ENCODE measurements around the gene ATP5MK.
"Not testable (repeated sequence)": the region's sequence is repeated elsewhere in the genome, so short reads cannot be mapped to it uniquely, and the experiment has no call there.

The ATP5MK gene

DNA sequence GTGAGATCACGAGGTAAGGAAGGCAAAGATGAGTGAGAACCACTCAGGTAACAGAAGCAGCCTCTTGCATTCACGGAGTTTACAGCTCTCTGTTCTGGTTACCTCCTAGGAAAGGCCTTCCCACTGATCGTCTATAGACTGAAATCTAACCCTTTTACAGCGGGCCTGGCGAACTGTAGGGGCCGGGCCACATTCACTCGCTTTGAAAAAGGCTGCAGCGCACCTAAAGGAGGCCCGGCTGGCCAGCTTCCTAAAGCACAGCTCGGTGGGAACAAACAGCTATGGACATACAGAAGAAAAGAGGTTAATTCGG is 565 bp downstream of the ATP5MK start:
- DNase-seq, result no peak

DNA sequence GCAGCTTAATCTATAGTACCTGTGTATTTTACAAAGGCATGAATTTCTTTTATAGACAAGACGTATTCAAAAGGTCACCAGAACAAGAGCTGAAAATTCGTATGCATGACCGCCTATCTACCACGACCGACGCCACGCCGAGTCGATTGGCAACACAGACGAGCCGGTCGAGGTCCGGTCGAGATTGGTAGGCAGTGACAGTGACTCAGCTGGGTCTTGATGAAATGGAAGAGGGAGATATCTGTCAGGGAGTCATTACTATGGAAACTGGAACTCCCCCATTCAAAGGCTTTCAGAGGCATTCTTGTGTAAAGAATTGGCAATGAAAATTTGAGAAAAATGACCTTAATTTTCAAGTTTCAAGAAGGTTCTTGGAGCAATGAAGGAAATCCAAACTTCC is 2.1 kb downstream of the ATP5MK start:
- DNase-seq, result no peak

DNA sequence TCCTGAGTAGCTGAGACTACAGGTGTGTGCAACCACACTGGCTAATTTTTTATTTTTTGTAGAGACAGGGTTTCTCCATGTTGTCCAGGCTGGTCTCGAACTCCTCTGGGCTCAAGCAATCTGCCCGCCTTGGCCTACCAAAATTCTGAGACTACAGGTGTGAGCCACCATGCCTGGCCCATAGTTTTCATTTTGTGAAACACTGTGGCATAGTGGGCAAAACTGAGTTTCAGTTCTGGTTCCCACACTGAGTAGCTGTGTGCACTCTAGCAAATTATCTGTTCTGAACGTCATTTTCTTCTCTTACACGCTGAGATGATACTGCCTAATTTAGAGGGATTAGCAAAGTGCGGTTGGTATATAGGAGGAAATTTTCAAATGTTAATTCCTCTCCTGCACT is 13.5 kb downstream of the ATP5MK start:
- no peak for DNase-seq

DNA sequence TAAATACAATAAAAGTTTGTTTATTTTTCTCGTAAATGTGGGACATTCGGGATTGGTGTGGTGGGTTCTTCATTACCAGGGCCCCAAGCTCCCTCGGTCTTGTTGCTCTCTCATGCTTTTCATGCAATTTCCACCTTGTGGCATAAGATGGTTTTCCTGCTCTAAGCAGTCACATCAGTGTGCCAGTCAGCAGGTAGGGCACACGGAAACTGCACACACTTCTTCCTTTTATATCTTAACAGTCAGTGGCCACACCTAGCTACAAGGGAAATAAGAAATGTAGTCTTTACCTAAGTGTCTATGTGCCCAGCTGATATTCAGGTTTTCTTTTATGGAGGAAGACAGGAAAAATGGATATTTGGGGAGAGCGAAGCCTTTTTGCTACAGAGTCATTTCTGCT is 22.0 kb downstream of the ATP5MK start:
- no peak for DNase-seq

DNA sequence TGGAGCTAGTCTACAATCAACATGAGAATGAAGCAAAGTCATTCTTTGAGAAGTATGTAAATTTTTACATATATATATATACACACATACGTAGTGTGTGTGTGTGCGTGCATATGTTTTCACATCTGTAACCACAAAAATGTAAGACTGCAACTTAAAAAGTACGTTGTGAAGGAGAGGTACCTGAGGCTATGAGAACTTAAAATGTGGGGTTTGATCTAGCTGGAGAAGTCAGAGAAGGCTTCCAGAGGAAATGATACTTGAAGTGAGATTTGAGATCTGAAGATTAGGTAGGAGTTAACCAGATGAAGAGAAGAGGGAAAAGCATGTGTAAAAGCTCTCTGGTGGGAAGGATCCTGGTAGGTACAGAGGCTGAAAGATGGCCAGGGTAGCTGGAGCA is 22.7 kb downstream of the ATP5MK start:
- DNase-seq, result no peak

DNA sequence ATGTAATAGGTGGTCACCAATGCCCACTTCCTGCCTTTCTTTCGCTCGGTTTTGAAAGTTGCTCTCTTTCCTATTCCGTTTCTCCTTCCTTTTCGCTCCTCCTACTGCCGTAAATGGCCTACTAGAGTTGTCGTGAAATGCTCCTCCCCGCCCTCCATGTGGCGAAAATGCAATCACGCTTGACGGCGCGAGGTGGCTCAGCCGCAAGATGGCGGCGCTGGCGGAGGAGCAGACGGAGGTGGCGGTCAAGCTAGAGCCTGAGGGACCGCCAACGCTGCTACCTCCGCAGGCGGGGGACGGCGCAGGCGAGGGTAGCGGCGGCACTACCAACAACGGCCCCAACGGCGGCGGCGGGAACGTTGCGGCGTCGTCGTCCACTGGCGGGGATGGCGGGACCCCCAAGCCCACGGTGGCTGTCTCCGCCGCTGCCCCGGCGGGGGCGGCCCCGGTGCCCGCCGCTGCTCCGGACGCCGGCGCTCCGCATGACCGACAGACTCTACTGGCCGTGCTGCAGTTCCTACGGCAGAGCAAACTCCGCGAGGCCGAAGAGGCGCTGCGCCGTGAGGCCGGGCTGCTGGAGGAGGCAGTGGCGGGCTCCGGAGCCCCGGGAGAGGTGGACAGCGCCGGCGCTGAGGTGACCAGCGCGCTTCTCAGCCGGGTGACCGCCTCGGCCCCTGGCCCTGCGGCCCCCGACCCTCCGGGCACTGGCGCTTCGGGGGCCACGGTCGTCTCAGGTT is 28.3 kb downstream of the ATP5MK start, which contains the start of gene TAF5:
TAF5 (plus strand) TSS at position 195 of the 737 bp plus-strand sequence; CDS start at position 209, 14 bp downstream.
- DNase-seq, result peak; percentile 88 to 92

DNA sequence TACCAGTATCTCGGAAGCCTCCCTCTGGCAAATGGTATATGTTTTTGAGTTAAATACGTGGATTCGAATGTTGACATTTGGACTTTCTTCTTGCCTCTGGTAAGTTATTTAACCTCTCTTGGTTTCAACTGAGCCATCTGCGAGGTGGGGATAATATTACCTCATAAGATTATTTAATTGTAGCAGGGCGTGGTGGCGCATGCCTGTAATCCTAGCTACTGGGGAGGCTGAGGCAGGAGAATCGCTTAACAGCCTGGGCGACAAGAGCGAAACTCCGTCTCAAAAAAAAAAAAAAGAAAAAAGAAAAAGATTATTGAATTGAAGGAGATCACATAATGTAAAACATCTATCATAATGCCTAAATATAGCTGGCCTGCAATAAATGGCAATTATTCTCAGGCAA is 28.9 kb downstream of the ATP5MK start:
- peak in 1 of 2 experiments; percentile 33 for DNase-seq

DNA sequence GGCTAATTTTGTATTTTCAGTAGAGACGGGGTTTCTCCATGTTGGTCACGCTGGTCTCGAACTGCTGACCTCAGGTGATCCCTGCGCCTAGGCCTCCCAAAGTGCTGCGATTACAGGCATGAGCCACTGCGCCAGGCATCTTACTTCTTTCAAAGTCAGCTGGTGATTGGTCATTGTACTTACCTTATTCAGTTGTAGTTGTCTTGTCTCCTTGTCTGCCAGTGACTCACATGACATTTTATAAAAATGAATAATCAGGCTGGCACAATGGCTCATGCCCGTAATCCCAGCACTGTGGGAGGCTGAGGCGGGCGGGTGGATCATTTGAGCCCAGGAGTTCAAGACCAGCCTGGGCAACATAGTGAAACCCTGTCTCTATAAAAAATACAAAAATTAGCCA is 35.5 kb downstream of the ATP5MK start:
- not testable (repeated sequence) for DNase-seq

DNA sequence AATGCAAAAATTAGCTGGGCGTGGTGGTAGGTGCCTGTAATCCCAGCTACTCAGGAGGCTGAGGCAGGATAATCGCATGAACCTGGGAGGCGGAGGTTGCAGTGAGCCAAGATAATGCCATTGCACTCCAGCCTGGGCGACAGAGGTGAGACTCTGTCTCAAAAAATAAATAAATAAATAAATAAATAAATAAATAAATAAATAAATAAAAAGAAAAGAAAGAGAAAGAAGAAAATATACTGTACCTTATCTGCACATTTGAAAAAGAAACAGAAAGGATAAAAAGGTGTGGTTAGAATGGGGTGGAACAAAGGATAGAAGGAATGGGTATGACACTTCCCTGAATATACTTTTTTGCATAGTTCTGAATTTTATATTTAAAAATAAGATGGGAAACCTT is 36.8 kb downstream of the ATP5MK start:
- DNase-seq, result not testable (repeated sequence)

DNA sequence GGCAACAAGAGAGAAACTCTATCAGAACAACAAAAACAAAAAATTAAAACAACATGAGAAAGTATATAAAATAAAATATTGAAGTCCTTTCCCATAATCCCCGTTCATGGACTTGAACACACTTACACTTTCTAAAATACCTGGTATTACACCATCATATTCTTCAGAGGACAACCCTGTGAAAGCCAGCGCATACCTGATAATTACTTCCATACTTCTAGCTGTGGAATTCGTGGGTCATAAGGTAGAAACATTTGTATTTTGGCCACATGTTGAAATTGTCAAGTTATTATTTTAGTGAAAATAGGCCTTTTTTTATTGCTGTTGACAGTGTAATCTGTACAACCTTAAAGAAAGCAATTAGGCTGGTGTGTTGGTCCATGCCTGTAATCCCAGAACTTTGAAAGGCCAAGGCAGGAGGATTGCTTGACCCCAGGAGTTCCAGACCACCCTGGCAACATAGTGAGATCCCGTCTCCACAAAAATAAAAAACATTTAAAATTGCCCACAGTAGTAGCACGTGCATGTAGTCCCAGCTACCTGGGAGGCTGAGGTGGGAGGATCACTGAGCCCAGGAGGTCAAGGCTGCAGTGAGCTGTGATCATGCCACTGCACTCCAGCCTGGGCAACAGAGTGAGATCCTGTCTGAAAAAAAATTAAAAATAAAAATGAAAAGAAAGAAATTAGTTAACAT is 40.2 kb downstream of the ATP5MK start:
- DNase-seq, result no peak

DNA sequence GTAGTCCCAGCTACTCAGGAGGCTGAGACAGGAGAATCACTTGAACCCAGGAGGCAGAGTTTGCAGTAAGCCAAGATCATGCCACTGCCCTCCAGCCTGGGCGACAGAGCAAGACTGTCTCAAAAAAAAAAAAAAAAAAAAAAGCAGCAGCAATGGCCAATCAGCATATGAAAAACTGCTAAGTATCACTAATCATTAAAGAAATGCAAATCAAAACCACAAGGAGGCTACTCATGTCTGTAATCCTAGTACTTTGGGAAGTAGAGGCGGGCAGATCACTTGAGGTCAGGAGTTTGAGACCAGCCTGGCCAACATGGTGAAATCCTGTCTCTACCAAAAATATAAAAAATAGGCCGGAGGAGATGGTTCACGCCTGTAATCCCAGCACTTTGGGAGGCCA is 41.7 kb downstream of the ATP5MK start:
- not testable (repeated sequence) for DNase-seq

DNA sequence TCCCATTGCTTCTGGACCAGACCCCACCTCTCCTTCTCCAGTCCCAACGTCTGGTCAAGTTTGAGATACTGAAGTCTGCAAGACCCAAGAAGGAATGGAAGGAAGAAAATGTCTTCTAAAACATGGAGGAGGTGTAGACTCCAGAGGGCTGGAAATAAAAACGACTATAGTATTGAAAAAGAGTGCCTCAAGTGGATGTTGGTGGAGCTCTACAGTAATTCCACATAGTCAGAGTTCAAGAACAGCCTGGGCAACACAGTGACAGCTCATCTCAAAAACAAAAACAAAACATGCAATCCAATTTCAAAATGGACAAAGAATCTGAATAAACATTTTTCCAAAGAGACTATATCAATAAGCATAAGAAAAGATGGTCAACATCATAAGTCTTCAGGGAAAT is 43.0 kb downstream of the ATP5MK start:
- no peak for DNase-seq

DNA sequence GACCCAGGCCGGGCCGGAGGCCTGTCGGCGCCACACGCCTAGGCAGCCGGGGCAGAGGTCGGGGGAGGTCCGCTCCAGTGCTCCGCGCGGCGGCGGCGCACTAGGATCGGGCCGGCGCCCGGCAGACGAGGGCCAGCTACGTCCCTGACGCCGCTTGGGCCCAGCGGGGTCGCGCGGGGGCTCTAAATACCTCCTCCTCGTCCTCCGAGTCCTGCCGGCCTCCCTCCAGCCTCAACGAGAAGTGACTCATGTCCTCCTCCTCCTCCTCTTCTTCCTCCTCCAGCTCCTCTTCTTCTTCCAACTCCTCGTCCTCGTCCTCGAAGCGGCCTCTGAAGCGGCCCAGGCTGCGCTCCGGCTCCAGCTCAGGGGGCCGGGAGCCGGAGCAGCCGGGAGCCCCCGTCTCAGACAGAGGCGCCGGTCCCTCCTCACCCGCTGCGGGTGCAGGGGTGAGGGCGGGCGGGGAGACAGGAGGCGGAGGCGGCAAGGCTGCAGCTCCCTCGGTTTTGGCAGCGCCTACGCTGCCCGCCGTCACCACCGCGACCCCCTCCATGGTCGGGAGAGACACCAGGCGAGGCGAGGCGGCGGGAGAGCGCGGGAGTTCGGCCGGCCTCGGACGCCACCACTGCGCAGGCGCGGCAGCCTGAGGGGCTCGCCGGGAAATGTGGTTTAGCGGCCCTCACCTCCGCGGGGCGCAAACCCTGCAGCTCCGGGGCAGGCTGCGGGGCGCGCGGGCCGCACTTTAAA is 45.6 kb downstream of the ATP5MK start, which contains the start of gene PCGF6:
PCGF6 (minus strand) TSS at position 624 of the 744 bp plus-strand sequence; CDS start at position 550, 74 bp downstream.
- peak; percentile 43 to 86 for DNase-seq

DNA sequence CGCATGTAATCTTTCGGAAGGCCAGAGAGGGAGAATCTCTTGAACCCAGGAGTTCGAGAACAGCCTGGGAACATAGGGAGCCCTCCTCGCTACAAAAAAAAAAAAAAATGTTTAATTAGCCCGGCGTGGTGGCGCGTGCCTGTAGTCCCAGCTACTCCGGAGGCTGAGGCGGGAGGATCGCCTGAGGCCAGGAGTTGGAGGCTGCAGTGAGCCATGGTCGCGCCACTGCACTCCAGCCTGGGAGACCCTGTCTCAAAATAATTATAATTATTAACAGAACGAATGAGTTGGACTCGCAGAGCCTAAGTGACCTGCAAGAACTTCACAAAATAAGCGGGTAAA is 46.1 kb downstream of the ATP5MK start:
- DNase-seq, result no peak
